OCI-LY7 (cell line): Measurements from ENCODE around the gene GCLM. TPM values are rescaled to one million over a fixed set of nuclear protein-coding genes. Genes with fewer than 3 reads are reported as not detected.

ENCODE experiments used
- BruUV-seq: library from RNA; stranded (reverse); fragments of 400-500 nt; replicated peaks from 2 replicates; lab custom pipeline; 2021; lab: Mats Ljungman, UMichigan
- CTCF ChIA-PET: fragments of 300-600 bp; sonication (Branson Sonifier 250); formaldehyde crosslinking; loops from one replicate; lab custom pipeline; 2022; ENCODE audit warnings: antibody characterized with exemption; ENCODE audit not compliant: unreplicated experiment; lab: Charles Lee
- POLR2A ChIA-PET: fragments of 300-600 bp; sonication (Branson Sonifier 250); formaldehyde crosslinking; loops from one replicate; lab custom pipeline; 2022; ENCODE audit warnings: antibody characterized with exemption; lab: Charles Lee
- DNase-seq: peaks from one replicate; pipeline ENCODE4 v3.0.0-alpha.2; 2015; ENCODE audit warnings: low spot score
- H2AFZ ChIP-seq: fragments of 200-600 bp; sonication (generic), shearing (Covaris generic); 2 replicates; pipeline ENCODE4 v1.6.1; 2014; ENCODE audit warnings: mild to moderate bottlenecking, antibody characterized with exemption, low read length, moderate library complexity
- H3K27ac ChIP-seq: fragments of 200-600 bp; sonication (generic); 2 replicates; pipeline ENCODE4 v1.5.1; 2014; ENCODE audit warnings: mixed run types, low read depth, mild to moderate bottlenecking, moderate library complexity, low read length, inconsistent platforms; ENCODE audit not compliant: poor library complexity, severe bottlenecking
- H3K36me3 ChIP-seq: fragments of 200-600 bp; sonication (generic); 2 replicates; pipeline ENCODE4 v1.6.1; 2014; ENCODE audit warnings: mild to moderate bottlenecking, antibody characterized with exemption, low read length, moderate library complexity, mixed read lengths; ENCODE audit not compliant: insufficient read depth
- H3K4me1 ChIP-seq: fragments of 200-600 bp; sonication (generic); 2 replicates; pipeline ENCODE4 v1.5.1; 2014; ENCODE audit warnings: mild to moderate bottlenecking, low read length; ENCODE audit not compliant: insufficient read depth, poor library complexity, severe bottlenecking
- H3K4me2 ChIP-seq: fragments of 200-600 bp; sonication (generic); 2 replicates; pipeline ENCODE4 v1.6.1; 2014; ENCODE audit warnings: mild to moderate bottlenecking, low read length
- H3K4me3 ChIP-seq: fragments of 200-600 bp; sonication (generic); 2 replicates; pipeline ENCODE4 v1.5.1; 2014; ENCODE audit warnings: mild to moderate bottlenecking, low read depth, low read length; ENCODE audit not compliant: poor library complexity, severe bottlenecking
- H3K79me2 ChIP-seq: fragments of 200-600 bp; sonication (generic); 2 replicates; pipeline ENCODE4 v1.6.1; 2016; ENCODE audit warnings: low read depth, mild to moderate bottlenecking, low read length, moderate library complexity, mixed read lengths; ENCODE audit not compliant: insufficient read depth
- H3K9me2 ChIP-seq: fragments of 200-600 bp; sonication (generic); 2 replicates; pipeline ENCODE4 v1.6.1; 2016; ENCODE audit warnings: mild to moderate bottlenecking, low read length, mixed read lengths; ENCODE audit not compliant: insufficient read depth
- H3K9me3 ChIP-seq: fragments of 200-600 bp; sonication (generic); 2 replicates; pipeline ENCODE4 v1.6.1; 2014; ENCODE audit warnings: mild to moderate bottlenecking, mixed run types, low read length, mixed read lengths
- H4K20me1 ChIP-seq: fragments of 200-600 bp; sonication (generic); 2 replicates; pipeline ENCODE4 v1.6.1; 2014; ENCODE audit warnings: mild to moderate bottlenecking, antibody characterized with exemption, low read length, moderate library complexity, mixed read lengths; ENCODE audit not compliant: insufficient read depth
- EZH2phosphoT487 ChIP-seq: fragments of 200-600 bp; sonication (generic); IDR thresholded peaks from 2 replicates; pipeline ENCODE4 v1.6.1; 2018; ENCODE audit warnings: low read depth, borderline replicate concordance, mild to moderate bottlenecking, mixed run types, antibody characterized with exemption, low read length, moderate library complexity, mixed read lengths
- intact Hi-C: fragments of 100-400 bp; cut with micrococcal nuclease; formaldehyde crosslinking; loops from one replicate; pipeline ENCODE4 v1.10.0; 2022; ENCODE audit not compliant: unreplicated experiment
- total RNA-seq, 2 experiments: library from RNA; depleted of rRNA in 1 of 2; stranded (reverse); fragments of >200 nt in 1 of 2; shearing (Covaris generic) in 1 of 2; gene quantifications; 2 replicates each; pipeline ENCODE4 v1.2.3, GENCODE V29; 2014 to 2022
- TF ChIP-seq, protein P1 (sequence below): fragments of 200-600 bp; sonication (generic); conservative IDR thresholded peaks from 2 replicates; pipeline ENCODE4 v1.5.1; 2014; ENCODE audit warnings: mild to moderate bottlenecking, antibody characterized with exemption, low read length, moderate library complexity, mixed read lengths

Gene GCLM
- total RNA-seq, 2 experiments from 2014 or later: 7.0 to 24.0 TPM

GRCh38 chr1:93938461-93939145, 29.4 kb upstream of the GCLM start:
- POLR2A ChIA-PET: interaction anchor here (0.6 kb wide), 1 partner anchor 383 kb away, joined by 3 read pairs; no protein-coding TSS in a partner anchor
- CTCF ChIA-PET: interaction anchor here (0.6 kb wide), 1 partner anchor 137 kb away, joined by 3 read pairs; no protein-coding TSS in a partner anchor
- Histone ChIP-seq H3K9me2 (no peaks in the 10 kb centered on the region), H3K27ac (no peak overlapping the region), H4K20me1 (no peaks in the 10 kb centered on the region), H3K4me1 (peaks cover 5% of the 10 kb centered on the region), H3K9me3 (0 out of 2 replicates have a peak, but pooled peaks cover 8% of the 10 kb centered on the region), H3K36me3 (no peaks in the 10 kb centered on the region), H3K79me2 (no peaks in the 10 kb centered on the region), H3K4me2 (no peak overlapping the region), H2AFZ (no peak overlapping the region), H3K4me3 (no peak overlapping the region)
- TF ChIP-seq, protein P1, sequence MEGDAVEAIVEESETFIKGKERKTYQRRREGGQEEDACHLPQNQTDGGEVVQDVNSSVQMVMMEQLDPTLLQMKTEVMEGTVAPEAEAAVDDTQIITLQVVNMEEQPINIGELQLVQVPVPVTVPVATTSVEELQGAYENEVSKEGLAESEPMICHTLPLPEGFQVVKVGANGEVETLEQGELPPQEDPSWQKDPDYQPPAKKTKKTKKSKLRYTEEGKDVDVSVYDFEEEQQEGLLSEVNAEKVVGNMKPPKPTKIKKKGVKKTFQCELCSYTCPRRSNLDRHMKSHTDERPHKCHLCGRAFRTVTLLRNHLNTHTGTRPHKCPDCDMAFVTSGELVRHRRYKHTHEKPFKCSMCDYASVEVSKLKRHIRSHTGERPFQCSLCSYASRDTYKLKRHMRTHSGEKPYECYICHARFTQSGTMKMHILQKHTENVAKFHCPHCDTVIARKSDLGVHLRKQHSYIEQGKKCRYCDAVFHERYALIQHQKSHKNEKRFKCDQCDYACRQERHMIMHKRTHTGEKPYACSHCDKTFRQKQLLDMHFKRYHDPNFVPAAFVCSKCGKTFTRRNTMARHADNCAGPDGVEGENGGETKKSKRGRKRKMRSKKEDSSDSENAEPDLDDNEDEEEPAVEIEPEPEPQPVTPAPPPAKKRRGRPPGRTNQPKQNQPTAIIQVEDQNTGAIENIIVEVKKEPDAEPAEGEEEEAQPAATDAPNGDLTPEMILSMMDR: no peak
- no peak for TF ChIP-seq EZH2phosphoT487
- intact Hi-C loops: no loop called here
- BruUV-seq: no TSS peak
- DNase-seq: peak; percentile 46

DNA sequence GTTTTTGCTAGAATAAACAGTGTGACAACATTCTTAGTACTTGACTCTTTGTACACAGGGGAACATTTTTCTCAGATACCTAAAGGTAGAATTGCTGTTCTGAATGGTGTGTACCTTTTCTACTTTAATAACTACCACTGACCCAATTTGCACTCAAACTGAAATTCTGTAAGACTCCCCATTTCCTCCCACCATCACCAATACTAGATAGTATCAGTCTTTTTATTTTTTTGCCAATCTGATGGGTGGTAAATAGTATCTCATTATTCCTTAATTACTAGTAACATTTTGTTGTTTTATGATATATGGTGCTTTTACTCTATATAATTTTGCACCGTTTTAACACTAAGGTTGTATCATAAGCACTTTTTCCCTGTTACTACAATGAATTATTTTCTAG, 28.8 kb upstream of the GCLM start:
- Histone ChIP-seq H2AFZ (no peak overlapping the region), H3K9me2 (no peaks in the 10 kb centered on the region), H4K20me1 (no peaks in the 10 kb centered on the region), H3K27ac (no peak overlapping the region), H3K9me3 (0 out of 2 replicates have a peak, but pooled peaks cover 8% of the 10 kb centered on the region), H3K4me1 (peaks cover 5% of the 10 kb centered on the region), H3K4me2 (no peak overlapping the region), H3K79me2 (no peaks in the 10 kb centered on the region), H3K36me3 (no peaks in the 10 kb centered on the region), H3K4me3 (no peak overlapping the region)
- no peak for TF ChIP-seq EZH2phosphoT487
- TF ChIP-seq, protein P1: no peak
- no peak for DNase-seq
- ChIA-PET CTCF (interaction anchor here (0.6 kb wide), 1 partner anchor 137 kb away, joined by 3 read pairs; no protein-coding TSS in a partner anchor), POLR2A (no interaction called here)
- intact Hi-C loops: no loop called here
- BruUV-seq: no TSS peak

GRCh38 chr1:93925206-93925605, 16.0 kb upstream of the GCLM start:
- Histone ChIP-seq H3K79me2 (no peaks in the 10 kb centered on the region), H3K36me3 (no peaks in the 10 kb centered on the region), H2AFZ (no peak overlapping the region), H3K4me1 (no peaks in the 10 kb centered on the region), H4K20me1 (no peaks in the 10 kb centered on the region), H3K9me3 (no peaks in the 10 kb centered on the region), H3K27ac (no peak overlapping the region), H3K9me2 (no peaks in the 10 kb centered on the region), H3K4me2 (no peak overlapping the region), H3K4me3 (no peak overlapping the region)
- DNase-seq: no peak
- no peak for TF ChIP-seq EZH2phosphoT487
- TF ChIP-seq, protein P1: no peak
- POLR2A ChIA-PET: interaction anchor here (0.6 to 2.0 kb wide), 2 partner anchors 21 to 998 kb away, joined by 3 to 6 read pairs; no protein-coding TSS in a partner anchor
- CTCF ChIA-PET: no interaction called here
- no TSS peak for BruUV-seq
- intact Hi-C loops: no loop called here
